GM18520 (cell line): ENCODE results near the gene RGP1.

Experiments
- ATAC-seq: cut with Tn5 transposase; IDR thresholded peaks from one replicate; pipeline ENCODE4 v1.9.1; 2021; ENCODE audit not compliant: unreplicated experiment

The RGP1 gene

DNA sequence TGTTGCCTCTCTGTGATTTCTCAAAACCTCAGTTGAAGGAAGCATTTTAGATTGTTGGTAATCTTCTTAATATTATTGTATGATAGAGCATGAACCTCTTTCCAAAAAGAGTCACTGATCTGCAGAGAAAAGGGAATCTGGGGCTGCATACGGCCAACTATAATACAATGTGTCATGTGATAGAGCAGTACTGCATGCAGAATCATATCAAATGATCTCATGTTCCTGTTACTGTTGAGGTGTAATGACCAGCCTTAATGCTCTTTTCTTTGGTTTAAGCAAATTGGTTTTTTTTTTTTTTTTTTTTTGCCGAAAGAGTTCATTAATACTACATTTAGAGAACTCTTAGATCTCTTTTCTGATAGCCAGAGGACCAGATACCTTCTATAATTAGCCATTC, 17.9 kb downstream of the RGP1 start:
- ATAC-seq, result no peak

GRCh38 chr9:35767458-35767857, 18.4 kb downstream of the RGP1 start:
- no peak for ATAC-seq

- ATAC-seq, result no peak
Measured at GRCh38 chr9:35769763-35770162, 20.7 kb downstream of the RGP1 start.

DNA sequence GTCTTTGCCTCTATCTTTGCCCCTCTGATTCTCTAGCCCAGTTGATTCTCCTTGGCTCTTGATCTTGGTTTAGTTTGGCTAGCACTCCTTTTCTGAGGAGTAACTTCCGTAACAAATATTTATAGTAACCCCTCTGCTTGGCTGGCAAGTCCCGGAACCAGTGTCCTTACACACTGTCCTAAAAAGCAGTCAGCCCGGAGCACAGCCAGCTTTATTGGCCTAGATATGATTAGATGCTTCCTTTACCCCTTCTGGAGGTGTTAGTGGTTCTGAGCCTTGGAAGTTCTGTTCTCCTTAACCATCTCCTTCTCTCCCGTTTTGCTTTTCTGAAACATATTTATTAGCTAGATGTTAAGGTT, 22.0 kb downstream of the RGP1 start:
- ATAC-seq, result no peak

DNA sequence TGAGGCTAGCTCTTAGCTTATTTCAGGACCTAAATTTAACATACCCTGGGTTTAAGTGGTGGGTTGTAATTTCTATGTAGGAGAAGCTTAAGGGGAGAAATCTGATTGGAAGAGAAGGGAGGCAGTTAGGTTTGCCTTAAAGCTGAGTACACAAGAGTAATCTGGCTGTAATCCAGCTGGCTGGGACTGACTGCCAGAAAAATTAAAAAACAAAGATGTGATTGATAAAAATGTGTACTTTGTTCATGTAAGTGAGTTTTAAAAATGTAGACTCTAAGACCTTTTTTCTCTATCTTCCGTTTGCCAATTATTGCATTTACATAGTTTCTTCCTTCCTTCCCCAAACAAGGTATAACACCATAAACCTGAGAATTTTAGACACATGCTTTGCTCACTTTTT, 22.4 kb downstream of the RGP1 start:
- ATAC-seq, result no peak

GRCh38 chr9:35771943-35772342, 22.9 kb downstream of the RGP1 start:
- ATAC-seq, result no peak

- no peak for ATAC-seq
Measured at GRCh38 chr9:35774907-35775635, 26.0 kb downstream of the RGP1 start.

GRCh38 chr9:35776018-35776417, 26.9 kb downstream of the RGP1 start:
- no peak for ATAC-seq

DNA sequence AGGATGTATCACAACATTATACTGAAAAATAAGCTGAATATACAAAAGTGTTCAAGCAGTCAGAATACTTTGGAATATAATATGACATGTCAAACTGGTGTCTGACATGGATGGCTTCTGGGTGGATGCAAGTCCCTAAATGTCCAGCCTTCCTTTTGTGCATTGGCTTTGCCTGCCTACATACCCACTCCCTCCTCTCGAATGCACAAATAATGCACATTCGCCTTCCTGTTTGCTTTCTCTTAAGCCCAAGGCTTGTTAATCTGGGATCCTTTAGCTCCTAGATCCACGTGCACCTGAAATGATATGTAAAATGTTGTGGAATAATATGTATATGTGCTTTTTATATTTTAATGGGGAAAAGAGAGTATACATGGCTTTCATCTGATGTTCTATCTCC, 29.4 kb downstream of the RGP1 start:
- ATAC-seq, result no peak

DNA sequence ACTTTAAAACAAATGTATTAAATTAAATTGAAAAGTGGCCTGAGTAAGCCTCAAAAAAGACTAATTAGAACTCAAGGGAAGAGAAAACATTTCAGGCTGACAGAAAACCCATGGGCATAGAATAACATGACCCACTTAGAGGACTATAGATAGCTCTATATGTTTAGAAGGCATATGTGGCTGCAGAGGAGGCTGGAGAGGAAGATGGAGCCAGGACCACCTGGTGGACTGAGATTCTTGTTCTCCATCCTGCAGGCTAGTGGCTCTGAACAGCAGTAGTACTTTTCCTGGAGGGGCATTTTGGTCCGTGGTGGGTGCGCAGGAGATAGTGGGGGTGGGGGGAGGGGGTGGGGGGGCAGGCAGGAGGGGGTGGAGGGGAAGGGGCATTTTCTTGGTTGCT, 32.0 kb downstream of the RGP1 start:
- no peak for ATAC-seq

DNA sequence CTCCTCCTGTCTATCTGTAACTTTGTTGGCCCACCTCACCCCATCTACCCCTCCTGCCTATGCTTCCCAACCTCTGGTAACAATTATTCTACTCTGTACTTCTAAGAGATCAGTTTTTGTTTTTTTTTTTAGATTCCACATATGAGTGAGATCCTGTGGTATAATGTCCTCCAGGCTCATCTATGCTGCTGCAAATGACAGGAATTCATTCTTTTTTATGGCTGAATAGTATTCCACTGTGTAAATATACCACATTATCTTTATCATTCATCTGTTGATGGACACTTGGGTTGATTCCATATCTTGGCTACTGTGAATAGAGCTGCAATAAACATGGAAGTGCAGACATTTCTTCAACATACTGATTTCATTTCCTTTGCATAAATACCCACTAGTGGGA, 34.3 kb downstream of the RGP1 start:
- ATAC-seq, result no peak

DNA sequence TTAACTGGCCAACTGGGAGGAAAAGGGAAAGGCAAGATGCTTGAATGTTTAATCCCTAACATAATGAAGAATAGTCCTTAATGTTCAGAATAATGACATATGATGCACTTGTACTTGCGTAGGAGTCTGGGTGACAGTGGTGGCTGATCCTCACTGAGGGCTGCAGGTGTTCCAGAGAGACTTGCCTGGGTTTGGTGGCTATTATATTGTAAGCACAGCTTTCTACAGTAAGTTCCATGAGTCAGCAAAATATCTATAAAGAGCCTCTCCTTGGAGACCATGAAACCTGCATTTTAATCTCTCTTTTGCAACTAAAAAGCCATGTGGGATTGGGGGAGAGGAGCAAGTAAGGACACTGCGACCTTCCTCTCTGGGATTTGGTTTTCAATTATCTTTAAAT, 40.5 kb downstream of the RGP1 start:
- ATAC-seq, result no peak

DNA sequence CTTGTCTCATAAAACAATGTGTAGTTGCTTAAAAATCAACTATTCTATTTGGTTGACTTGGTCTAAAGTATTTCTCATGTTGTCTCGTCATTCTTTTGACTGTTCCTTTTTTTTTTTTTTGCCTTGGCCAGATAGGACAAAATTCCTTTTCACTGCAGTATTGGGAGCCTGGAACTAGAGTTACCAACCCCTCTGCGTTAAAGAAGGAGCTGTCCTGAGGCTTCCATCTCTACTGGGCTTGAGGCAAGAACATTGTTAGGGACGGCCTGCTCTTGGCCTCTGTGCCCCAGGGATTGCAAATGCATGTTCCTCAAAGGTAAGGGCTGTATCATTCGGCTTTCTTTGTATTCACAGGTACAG, 40.9 kb downstream of the RGP1 start:
- ATAC-seq, result no peak

- ATAC-seq, result no peak
Measured at GRCh38 chr9:35790385-35791296, 41.6 kb downstream of the RGP1 start.

- no peak for ATAC-seq
Measured at GRCh38 chr9:35791297-35791921, 42.3 kb downstream of the RGP1 start, which contains the start of gene NPR2. Gene NPR2 (plus strand): TSS chr9:35791591. CDS start chr9:35792409, 818 bp downstream.

- no peak for ATAC-seq
Measured at GRCh38 chr9:35792024-35792813, 43.1 kb downstream of the RGP1 start.

DNA sequence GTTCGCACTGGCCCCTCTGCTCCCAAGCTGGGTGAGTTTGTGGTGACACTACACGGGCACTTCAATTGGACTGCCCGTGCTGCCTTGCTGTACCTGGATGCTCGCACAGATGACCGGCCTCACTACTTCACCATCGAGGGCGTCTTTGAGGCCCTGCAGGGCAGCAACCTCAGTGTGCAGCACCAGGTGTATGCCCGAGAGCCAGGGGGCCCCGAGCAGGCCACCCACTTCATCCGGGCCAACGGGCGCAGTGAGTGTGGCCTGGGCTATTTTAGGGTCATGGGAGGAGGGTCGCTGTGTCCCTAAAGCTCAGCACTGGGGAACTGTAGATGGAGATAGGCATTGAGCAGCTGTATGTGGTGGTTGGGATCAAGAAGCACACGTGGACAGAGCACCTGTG, 43.7 kb downstream of the RGP1 start:
- no peak for ATAC-seq

DNA sequence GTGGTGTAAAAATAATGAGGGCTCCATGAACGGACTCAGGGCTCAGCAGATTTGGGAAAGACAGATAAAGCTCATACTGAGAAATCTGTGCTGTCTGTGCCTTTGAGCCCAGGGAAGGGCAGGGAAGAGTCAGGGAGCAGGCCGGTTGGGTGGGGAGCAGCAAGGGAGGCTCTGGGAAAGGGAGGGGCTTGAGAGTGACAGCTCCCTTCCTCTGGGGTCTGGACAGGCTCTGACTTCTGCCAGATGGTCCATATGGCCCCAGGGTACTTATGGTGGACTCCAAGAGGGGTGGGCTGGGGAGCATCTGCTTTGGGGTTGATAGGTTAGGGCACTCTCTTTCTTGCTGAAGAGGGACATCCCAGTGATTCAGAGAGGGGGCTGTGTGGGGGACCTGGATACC, 44.4 kb downstream of the RGP1 start:
- ATAC-seq, result no peak

DNA sequence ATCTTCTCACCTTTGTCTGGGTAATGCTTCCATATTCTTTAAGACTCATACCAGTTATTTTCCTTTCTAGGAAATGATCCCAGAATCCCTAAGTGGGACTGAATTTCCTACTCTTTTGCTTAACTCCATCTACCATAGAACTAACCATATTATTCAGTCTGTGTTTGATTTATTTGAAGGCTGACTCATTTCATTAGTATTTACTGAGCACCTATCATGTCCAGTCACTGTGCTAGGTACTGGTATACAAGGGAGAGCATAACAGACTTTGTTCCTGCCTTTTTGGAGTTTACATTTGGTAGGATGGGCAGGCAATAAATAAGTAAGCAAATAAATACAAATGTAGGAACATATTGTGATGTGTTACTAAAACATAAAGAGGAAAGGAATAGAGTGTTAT, 46.6 kb downstream of the RGP1 start:
- ATAC-seq, result no peak

- no peak for ATAC-seq
Measured at GRCh38 chr9:35797311-35798109, 48.4 kb downstream of the RGP1 start.
